ENCODE data around the gene NEU1.
"Not testable (repeated sequence)": the region's sequence is repeated elsewhere in the genome, so short reads cannot be mapped to it uniquely, and the experiment has no call there.

The NEU1 gene

GRCh38 chr6:31826793-31827285 lies 35.8 kb downstream of the NEU1 start:
- H3K27ac ChIP-seq = peak overlapping the region; percentile 53 to 98 (median 92)
- peak overlapping the region; percentile 34 to 65 (median 51) for H3K4me3 ChIP-seq

- H3K4me3 ChIP-seq = no peak overlapping the region
Observed at GRCh38 chr6:31825553-31825952, 37.1 kb downstream of the NEU1 start.

GRCh38 chr6:31823592-31824196 lies 38.9 kb downstream of the NEU1 start:
- not testable (repeated sequence) for H3K4me3 ChIP-seq
- H3K27ac ChIP-seq = peak overlapping the region in 19 of 21 experiments; percentile 9 to 98 (median 93)

More at GRCh38 chr6:31825553-31825952, 37.1 kb downstream of the NEU1 start:
- H3K27ac ChIP-seq = peak overlapping the region in 20 of 21 experiments; percentile 80 to 98 (median 92)

- H3K27ac ChIP-seq = peak overlapping the region; percentile 42 to 98 (median 92)
- peak overlapping the region; percentile 35 to 56 (median 45) for H3K4me3 ChIP-seq
Observed at GRCh38 chr6:31822036-31822821, 40.4 kb downstream of the NEU1 start.

GRCh38 chr6:31821301-31822035 lies 41.2 kb downstream of the NEU1 start:
- Histone ChIP-seq H3K27ac (peak overlapping the region; percentile 39 to 98 (median 92)), H3K4me3 (peak overlapping the region; percentile 35 to 56 (median 45))

GRCh38 chr6:31820399-31820798 lies 42.2 kb downstream of the NEU1 start:
- H3K4me3 ChIP-seq = not testable (repeated sequence)
- H3K27ac ChIP-seq = peak overlapping the region in 4 of 21 experiments; percentile 10 to 97 (median 44)

- H3K27ac ChIP-seq = peak overlapping the region in 8 of 21 experiments; percentile 1 to 97 (median 34)
- no peak overlapping the region for H3K4me3 ChIP-seq
Observed at GRCh38 chr6:31819871-31820299, 42.7 kb downstream of the NEU1 start.

GRCh38 chr6:31817929-31818511 lies 44.6 kb downstream of the NEU1 start:
- Histone ChIP-seq H3K4me3 (peak overlapping the region; percentile 21 to 45 (median 38)), H3K27ac (peak overlapping the region in 20 of 21 experiments; percentile 11 to 89 (median 70))

- Histone ChIP-seq H3K27ac (peak overlapping the region in 20 of 21 experiments; percentile 11 to 89 (median 70)), H3K4me3 (peak overlapping the region; percentile 21 to 45 (median 38))
Observed at GRCh38 chr6:31817133-31817928, 45.3 kb downstream of the NEU1 start.

GRCh38 chr6:31815025-31815838 lies 47.4 kb downstream of the NEU1 start, which contains the start of the genes HSPA1A and HSPA1L:
HSPA1A (plus strand) TSS chr6:31815543; CDS start chr6:31815757, 214 bp downstream.
HSPA1L (minus strand) TSS chr6:31815283; CDS start chr6:31811972, 3,311 bp downstream.
- H3K27ac ChIP-seq = peak within 1 kb of the TSS; percentile 48 to 96 (median 94)
- H3K4me3 ChIP-seq = peak within 1 kb of the TSS; percentile 43 to 59 (median 52)

GRCh38 chr6:31814677-31815024 lies 48.0 kb downstream of the NEU1 start:
- Histone ChIP-seq H3K4me3 (peak overlapping the region; percentile 43 to 59 (median 52)), H3K27ac (peak overlapping the region; percentile 48 to 96 (median 94))

GRCh38 chr6:31813465-31813849 lies 49.2 kb downstream of the NEU1 start:
- Histone ChIP-seq H3K4me3 (no peak overlapping the region), H3K27ac (peak overlapping the region in 20 of 21 experiments; percentile 62 to 96 (median 94))

GRCh38 chr6:31811645-31812044 lies 51.0 kb downstream of the NEU1 start:
- Histone ChIP-seq H3K27ac (no peak overlapping the region), H3K4me3 (no peak overlapping the region)

GRCh38 chr6:31808599-31808998 lies 54.0 kb downstream of the NEU1 start:
- not testable (repeated sequence) for H3K4me3 ChIP-seq, H3K27ac ChIP-seq
